ENCODE measurements around the gene JPH3. TPM values are rescaled to one million over a fixed set of nuclear protein-coding genes. Genes with fewer than 3 reads are reported as not detected.

Gene JPH3
- total RNA-seq, 1 experiment from 2014 or later, result 0.57 TPM

DNA sequence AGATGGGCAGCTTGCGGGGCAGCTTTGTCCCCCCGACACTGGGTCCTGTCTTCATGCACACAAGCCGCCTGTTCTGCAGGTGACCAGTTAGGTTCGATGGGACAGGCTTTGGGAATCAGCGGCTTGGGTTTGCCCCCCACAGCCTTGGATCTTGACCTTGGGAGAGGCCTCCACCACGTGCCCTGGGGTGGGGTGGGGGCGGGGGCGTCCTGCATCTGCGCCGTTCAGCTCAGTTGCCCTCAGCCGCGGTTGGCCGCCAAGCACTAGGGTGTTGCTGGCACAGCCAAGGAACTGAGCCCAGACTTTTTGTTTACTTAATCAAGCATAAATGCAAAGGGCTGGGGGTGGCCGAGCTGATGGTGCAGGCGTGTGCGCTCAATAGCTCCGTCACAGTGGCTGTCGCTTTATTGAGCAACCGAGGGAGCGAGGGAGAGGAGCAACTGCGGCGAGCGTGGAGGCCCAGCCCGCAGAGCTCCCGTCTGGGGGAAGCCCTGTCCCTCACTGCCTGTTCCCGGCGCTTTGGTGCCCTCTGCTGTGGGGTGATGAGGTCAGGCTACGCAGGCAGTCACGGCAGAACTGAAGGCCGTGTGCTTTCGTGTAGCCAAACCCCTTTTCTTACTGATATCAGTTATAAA, 33.9 kb downstream of the JPH3 start:
- no TSS peak for BruUV-seq (replicated peaks)
- peak overlapping the region; percentile 67 for H3K4me3 Mint-ChIP-seq (ENCODE audit: low read depth, unreplicated experiment)
- no peaks in the 10 kb centered on the region for H3K4me1 Mint-ChIP-seq (ENCODE audit: low read depth, unreplicated experiment)
- peaks cover 79% of the 10 kb centered on the region for H3K27me3 Mint-ChIP-seq (ENCODE audit: unreplicated experiment)
- peak; percentile 91 for DNase-seq
- CTCF ChIA-PET, result interaction anchor here (0.6 to 2.8 kb wide), 29 partner anchors 10 to 575 kb away, joined by 3 to 57 read pairs (median 5); partner anchors contain the start of genes C16orf95 and FBXO31
- TF ChIP-seq, protein P1, sequence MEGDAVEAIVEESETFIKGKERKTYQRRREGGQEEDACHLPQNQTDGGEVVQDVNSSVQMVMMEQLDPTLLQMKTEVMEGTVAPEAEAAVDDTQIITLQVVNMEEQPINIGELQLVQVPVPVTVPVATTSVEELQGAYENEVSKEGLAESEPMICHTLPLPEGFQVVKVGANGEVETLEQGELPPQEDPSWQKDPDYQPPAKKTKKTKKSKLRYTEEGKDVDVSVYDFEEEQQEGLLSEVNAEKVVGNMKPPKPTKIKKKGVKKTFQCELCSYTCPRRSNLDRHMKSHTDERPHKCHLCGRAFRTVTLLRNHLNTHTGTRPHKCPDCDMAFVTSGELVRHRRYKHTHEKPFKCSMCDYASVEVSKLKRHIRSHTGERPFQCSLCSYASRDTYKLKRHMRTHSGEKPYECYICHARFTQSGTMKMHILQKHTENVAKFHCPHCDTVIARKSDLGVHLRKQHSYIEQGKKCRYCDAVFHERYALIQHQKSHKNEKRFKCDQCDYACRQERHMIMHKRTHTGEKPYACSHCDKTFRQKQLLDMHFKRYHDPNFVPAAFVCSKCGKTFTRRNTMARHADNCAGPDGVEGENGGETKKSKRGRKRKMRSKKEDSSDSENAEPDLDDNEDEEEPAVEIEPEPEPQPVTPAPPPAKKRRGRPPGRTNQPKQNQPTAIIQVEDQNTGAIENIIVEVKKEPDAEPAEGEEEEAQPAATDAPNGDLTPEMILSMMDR (IDR thresholded peaks at IDR 0.05; ENCODE audit: unreplicated experiment), result peak; percentile 74
- H3K27ac Mint-ChIP-seq (ENCODE audit: unreplicated experiment), result no peak overlapping the region
- H3K9me3 Mint-ChIP-seq (ENCODE audit: low read depth, unreplicated experiment), result peaks cover under 1% of the 10 kb centered on the region
- H3K36me3 Mint-ChIP-seq (ENCODE audit: insufficient read depth, unreplicated experiment), result peaks cover 7% of the 10 kb centered on the region
- intact Hi-C loops (cut with micrococcal nuclease; ENCODE audit: unreplicated experiment), result loop anchor here (1.0 to 10.0 kb wide), 5 partner anchors 84 to 321 kb away; partner anchors contain the start of gene C16orf95

DNA sequence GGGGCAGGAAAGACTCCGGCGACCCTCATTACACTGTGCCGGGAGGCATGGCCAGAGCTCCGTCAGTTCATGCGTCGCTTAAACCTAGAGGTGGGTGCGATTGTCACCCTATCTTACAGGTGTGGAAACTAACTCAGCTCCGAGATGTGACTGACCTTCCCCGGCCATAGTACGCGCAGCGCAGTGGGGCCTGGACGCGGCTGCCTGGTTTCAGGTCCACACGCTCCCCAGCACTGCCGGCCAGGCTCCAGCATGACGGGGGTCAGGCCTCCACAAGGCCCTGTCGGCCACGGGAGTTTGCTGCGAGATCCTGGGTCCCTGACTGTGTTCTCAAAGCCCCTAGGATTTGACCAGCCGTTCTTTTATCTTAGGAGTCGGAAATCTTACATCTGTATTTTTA, 34.4 kb downstream of the JPH3 start:
- Mint-ChIP-seq H3K27me3 (ENCODE audit: unreplicated experiment) (peaks cover 79% of the 10 kb centered on the region), H3K27ac (ENCODE audit: unreplicated experiment) (no peak overlapping the region), H3K4me3 (ENCODE audit: low read depth, unreplicated experiment) (no peak overlapping the region), H3K36me3 (ENCODE audit: insufficient read depth, unreplicated experiment) (peaks cover 7% of the 10 kb centered on the region), H3K4me1 (ENCODE audit: low read depth, unreplicated experiment) (no peaks in the 10 kb centered on the region), H3K9me3 (ENCODE audit: low read depth, unreplicated experiment) (no peaks in the 10 kb centered on the region)
- BruUV-seq (replicated peaks), result no TSS peak
- no peak for DNase-seq
- CTCF ChIA-PET, result interaction anchor here (0.6 to 2.8 kb wide), 21 partner anchors 10 to 429 kb away, joined by 3 to 57 read pairs (median 6); partner anchors contain the start of genes C16orf95 and FBXO31
- intact Hi-C loops (cut with micrococcal nuclease; ENCODE audit: unreplicated experiment), result loop anchor here (1.0 to 10.0 kb wide), 5 partner anchors 84 to 322 kb away; partner anchors contain the start of gene C16orf95
- TF ChIP-seq, protein P1 (IDR thresholded peaks at IDR 0.05; ENCODE audit: unreplicated experiment), result peak; percentile 8

DNA sequence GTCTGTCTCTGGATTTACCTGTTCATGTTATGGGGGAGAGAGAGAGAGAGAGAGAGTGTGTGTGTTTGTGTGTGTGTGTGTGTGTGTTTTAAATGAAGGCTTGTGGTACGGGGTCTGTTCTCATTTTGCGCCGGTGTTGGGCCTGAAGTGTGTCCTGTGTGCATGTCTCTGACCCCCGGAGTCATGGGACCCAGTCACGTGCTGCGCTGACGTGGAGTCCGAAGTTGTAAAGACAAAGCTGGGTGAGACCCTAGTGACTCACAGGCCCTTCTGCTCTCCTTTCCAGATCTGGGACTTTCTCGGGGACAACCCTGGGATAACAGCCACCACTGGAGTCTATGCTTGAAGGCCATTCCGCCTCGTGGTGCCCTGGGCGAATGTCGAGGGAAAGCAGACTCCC, 35.0 kb downstream of the JPH3 start:
- TF ChIP-seq, protein P1 (IDR thresholded peaks at IDR 0.05; ENCODE audit: unreplicated experiment), result no peak
- no peaks in the 10 kb centered on the region for H3K4me1 Mint-ChIP-seq (ENCODE audit: low read depth, unreplicated experiment)
- H3K9me3 Mint-ChIP-seq (ENCODE audit: low read depth, unreplicated experiment), result no peaks in the 10 kb centered on the region
- no peak overlapping the region for H3K27ac Mint-ChIP-seq (ENCODE audit: unreplicated experiment)
- H3K27me3 Mint-ChIP-seq (ENCODE audit: unreplicated experiment), result peaks cover 79% of the 10 kb centered on the region
- CTCF ChIA-PET, result interaction anchor here (0.7 to 2.8 kb wide), 4 partner anchors 11 to 243 kb away, joined by 3 to 11 read pairs (median 7); no protein-coding TSS in a partner anchor
- no peak for DNase-seq
- H3K4me3 Mint-ChIP-seq (ENCODE audit: low read depth, unreplicated experiment), result no peak overlapping the region
- BruUV-seq (replicated peaks), result no TSS peak
- intact Hi-C loops (cut with micrococcal nuclease; ENCODE audit: unreplicated experiment), result loop anchor here (2.0 to 10.0 kb wide), 4 partner anchors 85 to 323 kb away; partner anchors contain the start of gene C16orf95
- H3K36me3 Mint-ChIP-seq (ENCODE audit: insufficient read depth, unreplicated experiment), result peaks cover 7% of the 10 kb centered on the region

DNA sequence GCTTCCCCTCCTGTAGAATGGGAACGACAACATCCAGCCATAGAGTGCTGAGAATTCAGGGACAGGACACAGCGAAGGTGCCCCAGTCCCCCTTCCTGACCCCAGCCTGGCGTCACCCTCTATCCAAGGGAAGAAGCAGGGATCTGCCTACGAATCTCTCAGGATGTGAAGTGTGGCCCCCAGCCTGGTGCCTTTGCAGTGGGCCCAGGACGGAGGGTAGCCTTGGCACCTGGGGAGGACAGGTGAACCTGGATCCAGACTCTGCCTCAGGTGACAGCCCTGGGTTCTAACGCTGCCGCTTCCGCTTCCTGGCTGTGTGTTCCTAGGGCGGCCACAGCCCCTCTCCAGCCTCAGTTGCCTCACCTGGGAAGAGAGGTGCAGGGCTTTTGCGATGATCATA, 36.4 kb downstream of the JPH3 start:
- CTCF ChIA-PET, result interaction anchor here (0.8 kb wide), 1 partner anchor 20 kb away, joined by 3 read pairs; no protein-coding TSS in a partner anchor
- no peaks in the 10 kb centered on the region for H3K4me1 Mint-ChIP-seq (ENCODE audit: low read depth, unreplicated experiment)
- intact Hi-C loops (cut with micrococcal nuclease; ENCODE audit: unreplicated experiment), result loop anchor here (5.0 to 10.0 kb wide), 2 partner anchors 86 to 324 kb away; partner anchors contain the start of gene C16orf95
- no peak overlapping the region for H3K27ac Mint-ChIP-seq (ENCODE audit: unreplicated experiment)
- peaks cover 79% of the 10 kb centered on the region for H3K27me3 Mint-ChIP-seq (ENCODE audit: unreplicated experiment)
- TF ChIP-seq, protein P1 (IDR thresholded peaks at IDR 0.05; ENCODE audit: unreplicated experiment), result no peak
- peaks cover 7% of the 10 kb centered on the region for H3K36me3 Mint-ChIP-seq (ENCODE audit: insufficient read depth, unreplicated experiment)
- H3K4me3 Mint-ChIP-seq (ENCODE audit: low read depth, unreplicated experiment), result no peak overlapping the region
- H3K9me3 Mint-ChIP-seq (ENCODE audit: low read depth, unreplicated experiment), result no peaks in the 10 kb centered on the region
- DNase-seq, result no peak
- BruUV-seq (replicated peaks), result no TSS peak

Data from Calu3 (cell line).